Rectal smooth muscle tissue (tissue), 1 donor: ENCODE results near the gene DLGAP1.

Source experiments
- H3K27ac ChIP-seq: one replicate; pipeline ENCODE4 v1.7.0; 2013; ENCODE audit warnings: low read depth, low read length, inconsistent platforms
- H3K27me3 ChIP-seq: one replicate; pipeline ENCODE4 v1.7.0; 2013; ENCODE audit warnings: low read length; ENCODE audit not compliant: control insufficient read depth, insufficient read depth
- H3K36me3 ChIP-seq: one replicate; pipeline ENCODE4 v1.7.0; 2013; ENCODE audit warnings: low read length; ENCODE audit not compliant: control insufficient read depth, insufficient read depth
- H3K4me1 ChIP-seq: one replicate; pipeline ENCODE4 v1.7.0; 2013; ENCODE audit warnings: low read length; ENCODE audit not compliant: control insufficient read depth, insufficient read depth
- H3K4me3 ChIP-seq: one replicate; pipeline ENCODE4 v1.7.0; 2013; ENCODE audit warnings: low read length
- H3K9ac ChIP-seq: one replicate; pipeline ENCODE4 v1.7.0; 2013; ENCODE audit warnings: low read length

The DLGAP1 gene

DNA sequence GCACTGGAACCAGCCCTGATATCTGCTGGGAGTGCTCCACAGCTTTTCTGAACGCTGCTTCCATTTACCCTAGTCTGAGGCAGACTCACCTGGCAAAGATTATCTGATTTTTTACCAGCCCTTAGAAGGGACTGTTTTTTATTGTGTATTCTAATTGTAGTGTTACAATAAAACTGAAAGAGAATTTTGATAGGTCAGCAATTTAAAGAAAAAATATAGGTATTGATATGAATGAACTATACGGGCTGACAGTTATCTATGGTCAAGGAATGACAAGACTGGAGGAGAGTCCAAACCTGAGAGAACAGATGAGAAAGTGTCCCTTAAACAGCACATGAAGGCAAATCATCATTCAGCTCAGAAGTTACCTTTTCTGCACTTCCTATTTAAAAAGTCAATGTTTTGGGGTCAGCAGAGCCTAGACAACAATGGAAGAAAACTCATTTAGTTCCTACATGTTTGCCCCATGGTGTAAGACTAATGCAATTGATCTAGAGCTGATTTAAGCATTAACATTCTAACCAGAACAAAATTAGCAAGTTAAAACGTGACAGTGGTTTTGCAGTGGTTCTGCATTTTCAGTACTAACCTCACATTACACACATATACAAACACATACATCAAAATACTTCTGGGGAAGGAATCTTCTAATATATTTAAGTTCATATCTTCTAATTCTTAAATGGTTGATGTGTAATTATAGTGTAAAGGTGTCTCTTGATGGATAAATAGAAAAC is 504.3 kb downstream of the DLGAP1 start:
- H3K36me3 ChIP-seq = no peaks in the 10 kb centered on the region
- no peaks in the 10 kb centered on the region for H3K4me1 ChIP-seq
- no peaks in the 10 kb centered on the region for H3K27me3 ChIP-seq
- H3K9ac ChIP-seq = no peak overlapping the region
- H3K4me3 ChIP-seq = no peak overlapping the region
- no peak overlapping the region for H3K27ac ChIP-seq

DNA sequence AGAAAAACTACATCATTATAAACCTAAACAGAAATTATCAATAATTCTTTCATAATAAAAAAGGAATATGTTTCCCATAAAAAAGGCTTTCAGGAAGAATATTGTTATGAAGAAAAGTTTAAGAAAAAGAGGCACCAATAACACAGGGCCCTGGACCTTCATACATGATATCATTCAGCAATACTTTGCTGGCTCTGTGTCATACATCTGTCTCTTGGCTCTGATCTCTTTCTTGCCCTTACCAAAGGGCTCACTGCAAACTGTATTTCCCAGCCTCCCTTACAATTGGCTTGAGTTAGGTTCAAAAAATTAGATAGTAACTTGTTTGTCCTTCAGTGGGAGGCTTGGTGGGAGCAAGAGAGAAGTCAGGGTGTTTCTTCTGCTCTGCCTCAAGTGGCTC is 506.1 kb downstream of the DLGAP1 start:
- no peaks in the 10 kb centered on the region for H3K27me3 ChIP-seq
- H3K4me3 ChIP-seq = no peak overlapping the region
- no peaks in the 10 kb centered on the region for H3K4me1 ChIP-seq
- H3K9ac ChIP-seq = no peak overlapping the region
- no peaks in the 10 kb centered on the region for H3K36me3 ChIP-seq
- no peak overlapping the region for H3K27ac ChIP-seq

GRCh38 chr18:3947383-3947782 is 507.7 kb downstream of the DLGAP1 start:
- Histone ChIP-seq H3K4me3 (no peak overlapping the region), H3K27me3 (no peaks in the 10 kb centered on the region), H3K27ac (no peak overlapping the region), H3K9ac (no peak overlapping the region), H3K4me1 (no peaks in the 10 kb centered on the region), H3K36me3 (no peaks in the 10 kb centered on the region)

DNA sequence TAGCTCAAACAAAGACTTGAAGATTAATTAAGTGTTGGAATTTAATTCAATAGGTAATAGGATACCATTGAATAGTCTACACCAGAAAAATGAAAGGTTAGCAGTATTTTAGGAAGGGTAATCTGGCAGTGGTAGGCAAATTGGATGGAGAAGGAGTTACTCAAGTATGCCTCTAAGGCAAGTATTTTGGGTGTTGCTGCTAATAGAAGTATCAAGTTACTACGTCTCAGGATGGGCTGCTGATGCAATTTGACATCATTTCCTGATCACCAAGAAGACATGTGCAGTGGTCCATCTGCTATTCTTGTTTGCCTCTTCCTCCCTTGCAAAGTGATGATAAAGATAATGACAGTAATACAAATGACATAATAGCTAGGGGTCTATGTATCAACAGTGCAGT is 519.8 kb downstream of the DLGAP1 start:
- H3K36me3 ChIP-seq = no peaks in the 10 kb centered on the region
- no peaks in the 10 kb centered on the region for H3K4me1 ChIP-seq
- no peaks in the 10 kb centered on the region for H3K27me3 ChIP-seq
- H3K9ac ChIP-seq = no peak overlapping the region
- no peak overlapping the region for H3K4me3 ChIP-seq
- H3K27ac ChIP-seq = no peak overlapping the region

- no peak overlapping the region for H3K4me3 ChIP-seq
- H3K36me3 ChIP-seq = no peaks in the 10 kb centered on the region
- no peak overlapping the region for H3K9ac ChIP-seq
- no peaks in the 10 kb centered on the region for H3K4me1 ChIP-seq
- H3K27me3 ChIP-seq = no peaks in the 10 kb centered on the region
- H3K27ac ChIP-seq = no peak overlapping the region
These were observed 522.8 kb downstream of the DLGAP1 start for GRCh38 chr18:3932276-3932675.

- Histone ChIP-seq H3K27ac (no peak overlapping the region), H3K4me3 (no peak overlapping the region), H3K9ac (no peak overlapping the region), H3K36me3 (no peaks in the 10 kb centered on the region), H3K4me1 (no peaks in the 10 kb centered on the region), H3K27me3 (no peaks in the 10 kb centered on the region)
These were observed 523.5 kb downstream of the DLGAP1 start for GRCh38 chr18:3931542-3932112.

DNA sequence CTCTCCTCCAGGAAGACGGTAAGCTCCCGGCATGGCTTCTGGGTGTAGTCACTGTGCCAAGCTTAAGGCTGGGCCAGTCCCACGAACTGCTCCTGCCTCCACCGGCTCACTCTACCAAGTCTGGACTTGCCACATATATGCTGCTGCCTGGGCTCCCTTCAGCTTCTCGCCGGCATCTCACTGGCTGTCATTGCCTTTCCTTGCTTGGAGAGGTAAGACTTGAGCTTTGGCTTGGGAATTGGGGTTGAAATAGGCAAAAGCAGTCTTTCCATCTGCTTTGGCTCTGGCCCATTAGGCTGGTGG is 524.1 kb downstream of the DLGAP1 start:
- H3K27ac ChIP-seq = no peak overlapping the region
- no peaks in the 10 kb centered on the region for H3K36me3 ChIP-seq
- no peaks in the 10 kb centered on the region for H3K27me3 ChIP-seq
- H3K4me1 ChIP-seq = no peaks in the 10 kb centered on the region
- no peak overlapping the region for H3K9ac ChIP-seq
- no peak overlapping the region for H3K4me3 ChIP-seq

DNA sequence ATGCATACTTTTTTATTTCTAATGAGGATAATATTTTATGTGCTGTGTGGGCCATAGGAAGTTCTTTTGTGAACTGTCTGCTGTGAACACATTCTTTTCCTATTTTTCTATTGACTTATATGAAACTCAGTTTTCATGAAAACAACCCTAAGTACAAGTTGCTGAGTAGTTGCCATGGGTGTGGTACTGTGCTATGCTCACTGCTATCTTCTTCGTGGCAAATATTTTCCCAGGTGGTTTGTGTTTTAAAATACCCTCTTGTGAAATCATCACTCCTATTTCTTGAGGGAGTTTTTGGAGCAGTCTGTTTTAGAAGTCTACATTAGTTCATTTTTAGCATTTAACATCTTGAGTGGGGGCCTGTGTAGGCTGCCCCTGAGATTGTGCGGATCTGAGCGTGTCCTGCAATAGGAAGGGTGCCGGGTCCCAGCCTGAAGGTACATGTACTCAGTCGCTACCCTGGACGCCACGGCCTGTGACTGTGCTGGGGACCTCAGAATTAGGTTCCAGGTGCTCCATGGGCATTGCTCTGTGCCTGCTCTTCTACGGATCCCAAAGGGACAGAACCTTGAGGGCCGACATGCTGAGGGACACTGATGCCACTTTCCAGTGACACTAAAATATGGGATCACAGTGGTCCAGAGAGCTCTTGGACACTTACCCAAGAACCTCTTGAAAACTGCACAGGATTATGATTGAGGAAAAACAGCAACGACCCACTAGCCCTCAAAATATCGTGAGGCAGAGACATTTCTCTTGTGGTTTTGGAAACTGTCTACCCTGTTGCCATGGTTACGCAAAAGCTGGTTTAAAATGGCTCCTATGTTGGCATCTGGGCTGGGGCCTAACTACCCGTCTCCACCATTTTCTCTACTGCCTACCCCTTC is 524.7 kb downstream of the DLGAP1 start:
- Histone ChIP-seq H3K4me1 (no peaks in the 10 kb centered on the region), H3K9ac (no peak overlapping the region), H3K27ac (no peak overlapping the region), H3K27me3 (no peaks in the 10 kb centered on the region), H3K4me3 (no peak overlapping the region), H3K36me3 (no peaks in the 10 kb centered on the region)

- Histone ChIP-seq H3K9ac (no peak overlapping the region), H3K27me3 (no peaks in the 10 kb centered on the region), H3K36me3 (no peaks in the 10 kb centered on the region), H3K27ac (no peak overlapping the region), H3K4me3 (no peak overlapping the region), H3K4me1 (no peaks in the 10 kb centered on the region)
These were observed 530.7 kb downstream of the DLGAP1 start for GRCh38 chr18:3924455-3924854.

GRCh38 chr18:3923750-3924149 is 531.4 kb downstream of the DLGAP1 start:
- no peak overlapping the region for H3K4me3 ChIP-seq
- no peaks in the 10 kb centered on the region for H3K27me3 ChIP-seq
- no peak overlapping the region for H3K27ac ChIP-seq
- H3K4me1 ChIP-seq = no peaks in the 10 kb centered on the region
- no peaks in the 10 kb centered on the region for H3K36me3 ChIP-seq
- H3K9ac ChIP-seq = no peak overlapping the region

GRCh38 chr18:3921826-3922225 is 533.3 kb downstream of the DLGAP1 start:
- Histone ChIP-seq H3K4me3 (no peak overlapping the region), H3K4me1 (no peaks in the 10 kb centered on the region), H3K36me3 (no peaks in the 10 kb centered on the region), H3K27me3 (no peaks in the 10 kb centered on the region), H3K9ac (no peak overlapping the region), H3K27ac (no peak overlapping the region)

- Histone ChIP-seq H3K27me3 (no peaks in the 10 kb centered on the region), H3K4me1 (no peaks in the 10 kb centered on the region), H3K36me3 (no peaks in the 10 kb centered on the region), H3K27ac (no peak overlapping the region), H3K4me3 (no peak overlapping the region), H3K9ac (no peak overlapping the region)
These were observed 534.3 kb downstream of the DLGAP1 start for GRCh38 chr18:3920832-3921231.
